Measurements from ENCODE around the gene TAAR6.
"Not testable (repeated sequence)": the region's sequence is repeated elsewhere in the genome, so short reads cannot be mapped to it uniquely, and the experiment has no call there.

Gene TAAR6

DNA sequence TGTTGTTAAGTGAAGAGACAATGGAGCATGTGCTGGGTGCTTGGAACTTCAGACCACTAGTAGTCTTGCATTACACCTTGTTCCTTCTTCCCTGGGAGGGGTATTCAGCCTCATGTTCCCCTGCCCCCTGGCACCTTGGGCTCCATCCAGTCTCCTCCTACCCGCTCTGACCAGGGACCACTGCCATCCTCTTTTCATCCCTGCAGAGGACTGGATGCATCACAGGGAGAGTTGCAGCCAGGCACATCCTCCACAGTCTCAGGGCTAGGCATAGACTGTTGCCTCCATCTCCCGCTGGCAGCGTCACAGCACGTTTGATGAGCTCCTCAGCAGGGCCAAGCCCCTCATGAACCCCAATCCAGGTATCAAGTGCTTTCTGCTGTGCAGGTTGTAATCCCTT lies 18.9 kb upstream of the TAAR6 start:
- TF ChIP-seq CTCF (IDR thresholded peaks at IDR 0.05; ENCODE audit: low read depth, low read length) (no peak), MYC (IDR thresholded peaks at IDR 0.05; ENCODE audit: low read depth, low read length) (no peak), POLR2A (IDR thresholded peaks at IDR 0.05; ENCODE audit: extremely low read depth, insufficient read length) (no peak)
- TF ChIP-seq, protein P1, sequence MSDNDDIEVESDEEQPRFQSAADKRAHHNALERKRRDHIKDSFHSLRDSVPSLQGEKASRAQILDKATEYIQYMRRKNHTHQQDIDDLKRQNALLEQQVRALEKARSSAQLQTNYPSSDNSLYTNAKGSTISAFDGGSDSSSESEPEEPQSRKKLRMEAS (IDR thresholded peaks at IDR 0.05; ENCODE audit: low read depth, low read length) = no peak
- H3K4me3 ChIP-seq (ENCODE audit: low read depth, low read length) = no peak overlapping the region
- DNase-seq (ENCODE audit: low read depth) = no peak

GRCh38 chr6:132552372-132552771 lies 17.8 kb upstream of the TAAR6 start, which contains the start of gene TAAR8:
TSS of gene TAAR8 (plus strand) at chr6:132552672. CDS start at chr6:132552693, 21 bp downstream.
- DNase-seq (ENCODE audit: low read depth) = no peak
- no peak for TF ChIP-seq MYC (IDR thresholded peaks at IDR 0.05; ENCODE audit: low read depth, low read length)
- TF ChIP-seq CTCF (IDR thresholded peaks at IDR 0.05; ENCODE audit: low read depth, low read length) = no peak
- TF ChIP-seq, protein P1 (IDR thresholded peaks at IDR 0.05; ENCODE audit: low read depth, low read length) = no peak
- TF ChIP-seq POLR2A (IDR thresholded peaks at IDR 0.05; ENCODE audit: extremely low read depth, insufficient read length) = no peak
- H3K4me3 ChIP-seq (ENCODE audit: low read depth, low read length) = no peak within 1 kb of the TSS

DNA sequence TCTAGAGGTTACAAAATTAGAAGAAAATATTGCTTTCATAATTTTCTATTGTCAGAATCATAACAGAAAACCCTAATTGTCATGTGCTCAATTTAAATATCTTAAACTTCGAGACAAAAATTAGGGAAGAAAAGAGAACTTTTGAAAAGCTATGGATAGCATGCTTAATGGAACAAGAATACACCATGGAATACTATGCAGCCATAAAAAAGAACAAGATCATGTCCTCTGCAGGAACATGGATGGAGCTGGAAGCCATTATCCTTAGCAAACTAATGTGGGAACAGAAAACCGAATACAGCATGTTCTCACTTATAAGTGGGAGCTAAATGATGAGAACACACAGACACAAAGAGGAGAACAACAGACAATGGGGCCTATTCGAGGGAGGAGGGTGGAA lies 10.0 kb upstream of the TAAR6 start:
- not testable (repeated sequence) for H3K4me3 ChIP-seq (ENCODE audit: low read depth, low read length); DNase-seq (ENCODE audit: low read depth)

DNA sequence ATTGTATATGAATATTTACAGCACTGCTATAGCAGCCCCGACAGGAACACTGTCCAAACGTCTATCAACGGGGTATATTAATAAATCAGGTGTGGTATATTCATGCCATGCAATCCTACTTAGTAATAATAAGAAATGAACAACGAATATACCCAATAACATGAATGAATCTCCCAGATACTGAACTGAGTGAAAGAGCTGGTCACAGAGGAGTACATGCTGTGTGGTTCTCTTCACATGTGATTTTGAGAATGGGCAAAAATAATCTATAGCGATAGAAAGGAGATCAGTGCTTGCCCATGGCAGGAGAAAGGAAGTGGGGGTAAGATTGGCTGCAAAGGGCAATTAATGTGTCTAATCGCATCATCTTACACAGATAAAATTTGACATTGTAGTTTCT lies 3.7 kb upstream of the TAAR6 start:
- TF ChIP-seq, protein P1 (IDR thresholded peaks at IDR 0.05; ENCODE audit: low read depth, low read length) = no peak
- TF ChIP-seq POLR2A (IDR thresholded peaks at IDR 0.05; ENCODE audit: extremely low read depth, insufficient read length) = no peak
- TF ChIP-seq MYC (IDR thresholded peaks at IDR 0.05; ENCODE audit: low read depth, low read length) = no peak
- TF ChIP-seq CTCF (IDR thresholded peaks at IDR 0.05; ENCODE audit: low read depth, low read length) = no peak
- no peak overlapping the region for H3K4me3 ChIP-seq (ENCODE audit: low read depth, low read length)
- DNase-seq (ENCODE audit: low read depth) = no peak

DNA sequence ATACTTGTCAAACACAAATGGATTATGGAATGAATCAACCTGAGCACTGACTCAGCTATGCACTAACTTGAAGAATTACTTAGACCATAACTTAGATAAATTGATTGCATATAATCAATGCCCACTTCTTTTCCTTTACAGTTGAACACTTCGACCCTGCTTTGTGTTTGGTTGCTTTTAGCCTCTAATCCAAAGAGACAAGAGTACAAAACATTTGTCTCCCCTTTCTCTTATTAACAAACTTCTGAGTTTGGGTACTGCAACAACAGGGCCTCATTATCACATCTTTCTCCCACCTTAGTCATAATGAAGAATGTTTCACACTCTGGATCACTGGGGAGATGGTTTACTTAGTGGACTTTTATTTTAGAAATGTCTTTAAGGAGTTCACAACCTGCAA lies 2.6 kb upstream of the TAAR6 start:
- TF ChIP-seq, protein P1 (IDR thresholded peaks at IDR 0.05; ENCODE audit: low read depth, low read length) = no peak
- TF ChIP-seq MYC (IDR thresholded peaks at IDR 0.05; ENCODE audit: low read depth, low read length) (no peak), POLR2A (IDR thresholded peaks at IDR 0.05; ENCODE audit: extremely low read depth, insufficient read length) (no peak), CTCF (IDR thresholded peaks at IDR 0.05; ENCODE audit: low read depth, low read length) (no peak)
- H3K4me3 ChIP-seq (ENCODE audit: low read depth, low read length) = no peak overlapping the region
- no peak for DNase-seq (ENCODE audit: low read depth)

DNA sequence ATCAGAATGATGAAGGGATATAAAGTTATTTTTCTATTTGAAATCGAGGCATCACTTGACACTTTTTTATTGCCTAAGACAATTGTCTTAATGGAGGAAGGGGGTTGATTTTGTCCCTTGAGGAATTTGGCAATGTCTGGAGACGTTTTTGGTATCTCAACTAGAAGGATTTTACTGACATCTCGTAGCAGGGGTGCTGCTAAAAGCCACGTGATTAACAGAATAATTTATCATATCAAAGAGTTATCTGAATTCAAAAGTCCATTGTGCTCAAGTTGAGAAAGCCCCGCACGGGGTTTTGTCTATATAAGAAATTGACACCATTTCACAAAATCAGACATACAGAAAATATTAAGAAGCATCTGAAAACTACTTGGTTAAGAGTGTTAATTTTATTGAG lies 1.5 kb upstream of the TAAR6 start:
- DNase-seq (ENCODE audit: low read depth) = no peak
- no peak overlapping the region for H3K4me3 ChIP-seq (ENCODE audit: low read depth, low read length)
- TF ChIP-seq POLR2A (IDR thresholded peaks at IDR 0.05; ENCODE audit: extremely low read depth, insufficient read length) (no peak), MYC (IDR thresholded peaks at IDR 0.05; ENCODE audit: low read depth, low read length) (no peak), CTCF (IDR thresholded peaks at IDR 0.05; ENCODE audit: low read depth, low read length) (no peak)
- TF ChIP-seq, protein P1 (IDR thresholded peaks at IDR 0.05; ENCODE audit: low read depth, low read length) = no peak

Data from NB4 (cell line).